ENCODE data around the gene MBNL1.

GRCh38 chr3:152316318-152316717, 47.6 kb downstream of the MBNL1 start:
- TF ChIP-seq POLR2AphosphoS5 (IDR thresholded peaks at IDR 0.05; ENCODE audit: low read depth, low read length): no peak
- TF ChIP-seq SIN3A (IDR thresholded peaks at IDR 0.05; ENCODE audit: borderline replicate concordance, insufficient read depth, low read depth, low read length): no peak
- TF ChIP-seq REST (IDR thresholded peaks at IDR 0.05; ENCODE audit: insufficient read depth in 1 of 2, low read depth in 2 of 2, low read length in 1 of 2): no peak
- TF ChIP-seq, protein P1, sequence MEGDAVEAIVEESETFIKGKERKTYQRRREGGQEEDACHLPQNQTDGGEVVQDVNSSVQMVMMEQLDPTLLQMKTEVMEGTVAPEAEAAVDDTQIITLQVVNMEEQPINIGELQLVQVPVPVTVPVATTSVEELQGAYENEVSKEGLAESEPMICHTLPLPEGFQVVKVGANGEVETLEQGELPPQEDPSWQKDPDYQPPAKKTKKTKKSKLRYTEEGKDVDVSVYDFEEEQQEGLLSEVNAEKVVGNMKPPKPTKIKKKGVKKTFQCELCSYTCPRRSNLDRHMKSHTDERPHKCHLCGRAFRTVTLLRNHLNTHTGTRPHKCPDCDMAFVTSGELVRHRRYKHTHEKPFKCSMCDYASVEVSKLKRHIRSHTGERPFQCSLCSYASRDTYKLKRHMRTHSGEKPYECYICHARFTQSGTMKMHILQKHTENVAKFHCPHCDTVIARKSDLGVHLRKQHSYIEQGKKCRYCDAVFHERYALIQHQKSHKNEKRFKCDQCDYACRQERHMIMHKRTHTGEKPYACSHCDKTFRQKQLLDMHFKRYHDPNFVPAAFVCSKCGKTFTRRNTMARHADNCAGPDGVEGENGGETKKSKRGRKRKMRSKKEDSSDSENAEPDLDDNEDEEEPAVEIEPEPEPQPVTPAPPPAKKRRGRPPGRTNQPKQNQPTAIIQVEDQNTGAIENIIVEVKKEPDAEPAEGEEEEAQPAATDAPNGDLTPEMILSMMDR (IDR thresholded peaks at IDR 0.05): no peak

Measured in Panc1 (cell line).